Adipose tissue (tissue), 3 donors: ENCODE measurements around the gene MTMR11. TPM values are rescaled to one million over a fixed set of nuclear protein-coding genes. Genes with fewer than 3 reads are reported as not detected.

ENCODE experiments used
- H3K27ac ChIP-seq: one replicate; pipeline ENCODE4 v1.5.1; 2013; ENCODE audit warnings: low read depth, low read length
- WGBS, 3 donors: extraction: QIAGEN DNeasy Blood & Tissue Kit; methylation state at CpG; one replicate each; pipeline ENCODE4 v1.1.7; 2013; 5-methylcytosine and 5-hydroxymethylcytosine counted together
- polyA plus RNA-seq, 3 donors: library from polyadenylated mRNA; stranded (reverse); fragments of 200-250 nt; gene quantifications; one replicate each; pipeline ENCODE4 v1.2.3, GENCODE V29; 2013
- donor health status: healthy with polysubstance abuse.
- donor health status: Bipolar disorder and iron deficiency.
- donor health status: healthy.

MTMR11 gene
- polyA plus RNA-seq, 3 donors: 1.4 to 7.3 (median 2.1) TPM

- WGBS, 3 donors: 80 to 94% (median 90%) methylated on average over 3 of the region's 3 CpGs
Observed at GRCh38 chr1:149883598-149884247, 53.0 kb downstream of the MTMR11 start.

GRCh38 chr1:149881876-149882275, 54.8 kb downstream of the MTMR11 start:
- 88 to 91% (median 90%) methylated on average over 1 of the region's 1 CpG for WGBS, 3 donors
- H3K27ac ChIP-seq: no peak overlapping the region

More at GRCh38 chr1:149883598-149884247, 53.0 kb downstream of the MTMR11 start:
- no peak overlapping the region for H3K27ac ChIP-seq

- 92 to 97% (median 94%) methylated on average over 1 of the region's 1 CpG for WGBS, 3 donors
- no peak overlapping the region for H3K27ac ChIP-seq
Observed at GRCh38 chr1:149879556-149879955, 57.1 kb downstream of the MTMR11 start.

Other genes with a start within 250 kb of the MTMR11 start
- 1 to 10 TPM; 2.0 to 9.7 (median 9.6) TPM for gene FCGR1A, start 154.2 kb downstream of the MTMR11 start, polyA plus RNA-seq
- 10 to 100 TPM; 19.7 to 23.5 (median 21.7) TPM for gene BOLA1, start 37.3 kb downstream of the MTMR11 start, polyA plus RNA-seq
- gene SV2A, start 19.0 kb downstream of the MTMR11 start, polyA plus RNA-seq: under 1 TPM; 0.33 to 0.94 (median 0.45) TPM
- gene SF3B4, start 9.1 kb downstream of the MTMR11 start, polyA plus RNA-seq: 10 to 100 TPM; 13.0 to 34.8 (median 23.6) TPM
- gene OTUD7B, start 73.8 kb upstream of the MTMR11 start, polyA plus RNA-seq: 1 to 10 TPM; 2.4 to 8.2 (median 7.5) TPM
- gene VPS45, start 130.9 kb upstream of the MTMR11 start, polyA plus RNA-seq: 10 to 100 TPM in 2 of 3 donors, 1 to 10 TPM in 1; 9.6 to 22.4 (median 21.3) TPM
- gene PLEKHO1, start 213.0 kb upstream of the MTMR11 start, polyA plus RNA-seq: 10 to 100 TPM in 2 of 3 donors, 1 to 10 TPM in 1; 4.1 to 39.6 (median 29.4) TPM